Measurements from ENCODE around the gene RPL21. TPM values are rescaled to one million over a fixed set of nuclear protein-coding genes. Genes with fewer than 3 reads are reported as not detected.

The RPL21 gene
- total RNA-seq, 1 experiment from 2014 or later = 552 TPM

GRCh38 chr13:27264648-27265047 is 13.3 kb downstream of the RPL21 start:
- Histone ChIP-seq H3K9me3 (ENCODE audit: low read length) (no peaks in the 10 kb centered on the region), H3K4me2 (ENCODE audit: low read length) (no peak overlapping the region), H2AFZ (ENCODE audit: low read length) (no peak overlapping the region), H3K27ac (ENCODE audit: low read length) (no peak overlapping the region), H3K9ac (ENCODE audit: low read length) (no peak overlapping the region), H3K79me2 (ENCODE audit: low read length) (no peaks in the 10 kb centered on the region), H3K9me2 (replicated peaks; ENCODE audit: low read length) (no peaks in the 10 kb centered on the region), H3K36me3 (ENCODE audit: low read depth, low read length) (no peaks in the 10 kb centered on the region), H4K20me1 (ENCODE audit: low read length) (peaks cover 2% of the 10 kb centered on the region; the same call in 1 of the 2 replicates), H3F3A (ENCODE audit: low read length, unreplicated experiment) (peaks cover 4% of the 10 kb centered on the region), H3K4me3 (ENCODE audit: low read length) (no peak overlapping the region), H3K4me1 (ENCODE audit: insufficient read depth, low read length) (peaks cover 11% of the 10 kb centered on the region; the same call in 1 of the 2 replicates), H3K27me3 (ENCODE audit: low read length) (no peaks in the 10 kb centered on the region)
- ATAC-seq (0 out of 2 replicates have a peak, but pooled peaks have one; percentile 8), DNase-seq (no peak)
- TF ChIP-seq EZH2 (IDR thresholded peaks at IDR 0.05; ENCODE audit: low read length, unreplicated experiment) (no peak), CTCF (conservative IDR thresholded peaks at IDR 0.05; ENCODE audit: low read depth, low read length) (no peak), EZH2phosphoT487 (IDR thresholded peaks at IDR 0.05; ENCODE audit: borderline replicate concordance, low read length) (no peak)
- POLR2A ChIA-PET (ENCODE audit: unreplicated experiment) = interaction anchor here (0.9 kb wide), 1 partner anchor 308 kb away, joined by 8 read pairs; no protein-coding TSS in a partner anchor
- intact Hi-C loops (cut with micrococcal nuclease) = no loop called here
- CTCF ChIA-PET = no interaction called here
- BruUV-seq (replicated peaks) = no TSS peak

DNA sequence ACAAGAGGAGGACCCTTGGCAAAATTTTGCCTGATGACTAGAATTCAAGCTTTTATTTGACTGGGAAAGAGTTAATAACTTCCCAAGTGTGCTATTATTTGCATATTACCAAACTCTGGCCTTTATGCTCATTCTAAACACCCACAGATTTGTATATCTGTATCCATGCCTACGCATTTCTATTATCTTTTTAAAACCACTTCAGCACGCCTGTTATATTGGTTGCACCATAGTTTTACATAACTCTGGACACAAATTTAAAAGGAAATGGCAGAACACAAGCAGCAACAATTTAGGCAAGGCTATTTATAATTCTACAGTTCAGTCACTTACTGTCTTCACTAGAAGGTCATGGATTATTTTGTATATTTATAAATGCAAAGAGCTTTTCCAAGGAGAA is 15.6 kb downstream of the RPL21 start:
- intact Hi-C loops (cut with micrococcal nuclease) = no loop called here
- Histone ChIP-seq H3K79me2 (ENCODE audit: low read length) (peaks cover 8% of the 10 kb centered on the region), H3K36me3 (ENCODE audit: low read depth, low read length) (no peaks in the 10 kb centered on the region), H3K9ac (ENCODE audit: low read length) (no peak overlapping the region), H3K9me2 (replicated peaks; ENCODE audit: low read length) (no peaks in the 10 kb centered on the region), H3K4me3 (ENCODE audit: low read length) (no peak overlapping the region), H3K4me1 (ENCODE audit: insufficient read depth, low read length) (peaks cover 6% of the 10 kb centered on the region; the same call in 1 of the 2 replicates), H3K9me3 (ENCODE audit: low read length) (no peaks in the 10 kb centered on the region), H2AFZ (ENCODE audit: low read length) (no peak overlapping the region), H4K20me1 (ENCODE audit: low read length) (0 out of 2 replicates have a peak, but pooled peaks cover 4% of the 10 kb centered on the region), H3K27me3 (ENCODE audit: low read length) (no peaks in the 10 kb centered on the region), H3K27ac (ENCODE audit: low read length) (no peak overlapping the region), H3F3A (ENCODE audit: low read length, unreplicated experiment) (no peaks in the 10 kb centered on the region), H3K4me2 (ENCODE audit: low read length) (no peak overlapping the region)
- DNase-seq (no peak), ATAC-seq (no peak)
- BruUV-seq (replicated peaks) = no TSS peak
- POLR2A ChIA-PET (ENCODE audit: unreplicated experiment) = no interaction called here
- no peak for TF ChIP-seq EZH2phosphoT487 (IDR thresholded peaks at IDR 0.05; ENCODE audit: borderline replicate concordance, low read length)
- CTCF ChIA-PET = interaction anchor here (0.7 kb wide), 1 partner anchor 9 kb away, joined by 3 read pairs; no protein-coding TSS in a partner anchor

DNA sequence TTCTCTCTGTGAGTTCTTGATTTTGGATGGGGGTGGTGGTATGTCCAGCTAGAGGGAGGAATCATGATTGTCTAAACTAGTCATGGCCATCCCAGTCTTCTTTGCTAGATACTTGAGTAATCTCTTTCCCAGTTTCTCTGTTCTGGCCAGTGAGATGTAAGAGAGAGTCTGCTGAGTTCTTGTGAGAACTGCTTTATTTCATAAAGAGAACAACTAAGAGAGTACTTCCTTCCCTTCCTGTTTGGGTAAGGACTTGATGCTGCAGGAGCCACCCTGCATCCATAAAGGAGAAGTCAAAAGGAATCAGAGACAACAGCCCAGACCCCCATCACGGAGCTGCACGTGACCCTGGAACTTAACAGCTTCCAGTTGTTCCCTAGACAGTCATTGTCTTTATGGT is 16.2 kb downstream of the RPL21 start:
- Histone ChIP-seq H3K4me1 (ENCODE audit: insufficient read depth, low read length) (peaks cover 11% of the 10 kb centered on the region), H3K9me2 (replicated peaks; ENCODE audit: low read length) (no peaks in the 10 kb centered on the region), H3K4me2 (ENCODE audit: low read length) (no peak overlapping the region), H3F3A (ENCODE audit: low read length, unreplicated experiment) (no peaks in the 10 kb centered on the region), H3K4me3 (ENCODE audit: low read length) (no peak overlapping the region), H4K20me1 (ENCODE audit: low read length) (0 out of 2 replicates have a peak, but pooled peaks cover 4% of the 10 kb centered on the region), H3K9me3 (ENCODE audit: low read length) (no peaks in the 10 kb centered on the region), H3K9ac (ENCODE audit: low read length) (no peak overlapping the region), H3K27me3 (ENCODE audit: low read length) (no peaks in the 10 kb centered on the region), H3K36me3 (ENCODE audit: low read depth, low read length) (no peaks in the 10 kb centered on the region), H3K27ac (ENCODE audit: low read length) (no peak overlapping the region), H3K79me2 (ENCODE audit: low read length) (peaks cover 8% of the 10 kb centered on the region), H2AFZ (ENCODE audit: low read length) (no peak overlapping the region)
- DNase-seq (no peak), ATAC-seq (no peak)
- ChIA-PET POLR2A (ENCODE audit: unreplicated experiment) (no interaction called here), CTCF (interaction anchor here (0.7 kb wide), 1 partner anchor 8 kb away, joined by 3 read pairs; no protein-coding TSS in a partner anchor)
- intact Hi-C loops (cut with micrococcal nuclease) = no loop called here
- no peak for TF ChIP-seq EZH2 (IDR thresholded peaks at IDR 0.05; ENCODE audit: low read length, unreplicated experiment)
- no peak for TF ChIP-seq EZH2phosphoT487 (IDR thresholded peaks at IDR 0.05; ENCODE audit: borderline replicate concordance, low read length)
- no peak for TF ChIP-seq CTCF (conservative IDR thresholded peaks at IDR 0.05; ENCODE audit: low read depth, low read length)
- BruUV-seq (replicated peaks) = no TSS peak
